NCI-H524 (cell line): ENCODE data around the gene GNAS-AS1.

Experiments
- DNase-seq, 2 experiments: peaks; one replicate each; lab custom pipeline; 2025; lab: John Stamatoyannopoulos, UW

Gene GNAS-AS1

DNA sequence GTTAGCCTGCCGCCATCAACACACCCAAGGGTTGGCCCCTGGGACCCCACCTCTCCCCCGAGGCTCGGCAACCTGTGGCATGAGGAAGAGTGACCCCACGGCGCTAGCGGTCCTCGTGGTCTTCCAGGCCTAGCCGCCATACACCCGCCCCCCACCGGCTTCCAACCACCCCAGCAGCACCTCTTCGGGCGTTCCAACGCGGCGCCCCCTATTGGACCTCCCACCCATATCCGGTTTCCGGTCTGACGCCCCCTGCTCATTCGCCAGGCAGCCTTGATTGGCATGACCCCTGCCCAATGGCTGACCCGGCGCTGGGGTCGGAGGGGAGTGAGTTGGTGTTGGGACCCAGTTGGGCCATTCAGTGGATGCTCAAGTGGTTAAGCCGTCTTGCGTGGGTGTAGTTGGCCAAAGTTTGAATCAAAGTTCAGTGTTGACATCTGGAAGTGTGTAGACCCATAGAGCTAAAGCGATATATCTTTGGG lies at the start of gene GNAS-AS1:
TSS of gene GNAS-AS1 (minus strand) at position 210 of the 482 bp plus-strand sequence.
- DNase-seq = no peak

DNA sequence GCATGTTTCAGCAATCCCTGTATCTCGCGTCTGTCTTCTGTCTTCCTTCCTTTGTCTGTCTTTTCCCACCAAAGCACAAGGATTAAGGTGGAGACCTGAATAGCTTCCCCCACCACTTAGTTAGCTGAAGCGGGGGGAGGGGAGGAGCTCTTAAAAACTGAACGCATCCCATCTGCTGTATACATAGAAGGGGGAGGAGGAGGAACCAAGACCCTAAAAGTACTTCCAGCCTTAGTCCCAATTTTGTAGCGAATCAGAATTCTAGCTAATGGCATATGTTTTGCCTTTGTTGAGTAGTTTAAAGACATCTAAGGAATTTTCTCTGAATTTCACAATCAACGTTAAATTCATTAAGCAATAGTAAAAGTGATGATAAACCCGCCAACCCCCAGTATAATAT lies 49.7 kb upstream of the GNAS-AS1 start:
- peak; percentile 88 to 93 for DNase-seq

DNA sequence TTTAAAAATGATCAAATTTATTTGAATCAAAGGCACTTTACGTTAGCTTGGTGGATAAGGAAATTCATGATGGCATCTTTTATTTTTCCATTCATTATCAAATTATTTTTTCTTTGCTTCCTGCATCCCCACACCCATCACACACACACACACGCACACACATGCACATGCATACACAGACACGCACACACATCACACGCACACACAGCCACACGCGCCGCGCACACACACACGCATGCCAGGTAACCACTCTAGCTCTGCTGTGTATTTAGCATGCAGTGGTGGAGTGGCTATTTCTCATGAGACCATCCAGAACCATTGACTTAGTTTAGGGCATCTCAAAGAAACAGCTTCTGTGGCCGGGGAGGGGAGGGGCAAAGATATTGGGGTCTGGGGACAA lies 48.8 kb upstream of the GNAS-AS1 start:
- no peak for DNase-seq

DNA sequence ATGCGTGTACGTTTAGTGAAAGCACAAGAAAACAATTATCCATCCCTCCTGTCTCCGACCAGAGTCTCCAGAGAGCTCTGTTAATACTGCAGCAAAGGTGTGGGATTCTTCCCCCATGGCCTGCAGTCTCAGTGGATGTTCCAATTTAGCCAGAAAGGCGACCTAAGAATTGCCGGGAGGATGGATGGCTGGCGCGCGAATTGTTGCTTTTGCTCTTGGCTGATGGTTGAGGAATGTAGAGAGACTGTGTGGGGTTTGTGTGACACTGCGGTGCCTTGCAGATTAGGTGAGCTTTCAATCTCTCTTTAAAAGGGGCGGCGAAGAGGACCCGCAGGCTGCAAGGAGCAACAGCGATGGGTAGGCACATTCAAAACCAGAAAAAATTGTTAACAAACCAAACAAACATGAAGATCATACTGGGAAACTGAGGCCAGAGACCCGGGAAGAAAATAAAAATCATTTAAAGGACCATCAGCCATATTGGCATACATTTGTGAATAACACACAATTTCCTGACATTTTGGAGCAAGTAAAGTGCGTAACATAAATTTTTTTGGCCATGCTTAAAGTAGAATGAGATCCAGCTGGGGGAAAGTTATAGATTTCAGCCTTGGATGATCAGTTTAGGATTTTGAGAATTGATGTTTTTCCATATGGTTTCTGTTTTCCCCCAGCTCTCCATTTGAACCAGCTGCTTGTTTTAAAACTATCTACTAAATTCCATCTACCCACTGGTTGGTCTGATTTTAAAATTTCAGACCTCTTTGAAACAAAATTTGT lies 48.1 kb upstream of the GNAS-AS1 start:
- DNase-seq = no peak

DNA sequence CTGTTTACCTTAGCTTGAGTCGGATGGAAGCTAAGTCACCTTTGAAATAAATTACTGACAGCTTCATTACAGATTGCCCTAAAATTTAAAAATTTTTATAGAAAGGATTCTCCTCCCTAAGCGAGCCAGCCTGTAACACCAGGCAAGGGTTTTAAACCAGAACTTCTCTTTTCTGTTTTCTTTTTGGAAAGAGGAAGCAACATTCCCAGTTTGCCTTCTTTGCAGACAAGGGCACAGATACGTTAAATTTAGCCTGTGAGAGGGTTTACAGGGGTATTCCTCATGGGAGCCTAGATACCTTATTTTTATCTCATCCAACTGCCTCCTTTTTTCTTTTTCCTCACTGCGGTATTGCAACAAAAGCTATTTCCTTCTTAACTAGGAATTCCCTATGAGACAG lies 46.8 kb upstream of the GNAS-AS1 start:
- peak in 1 of 2 experiments; percentile 10 for DNase-seq

DNA sequence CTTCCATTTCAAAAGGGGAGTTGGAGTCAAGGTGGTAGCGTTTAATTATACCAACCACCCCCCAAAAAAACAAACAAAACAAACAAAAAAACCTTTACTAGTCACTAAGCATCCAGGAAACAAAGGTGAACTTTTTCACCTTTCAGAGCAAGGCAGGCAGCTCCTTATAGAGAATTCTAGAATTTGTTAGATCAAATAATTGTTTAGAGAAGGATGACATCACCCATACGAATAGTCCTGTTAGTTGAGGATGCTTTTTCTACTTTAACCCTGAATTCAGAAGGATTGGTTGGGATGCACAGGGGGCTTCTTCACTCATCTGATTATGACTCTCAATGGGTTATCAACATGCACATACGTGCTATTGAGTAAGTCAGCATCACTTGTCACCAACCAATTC lies 46.1 kb upstream of the GNAS-AS1 start:
- no peak for DNase-seq

DNA sequence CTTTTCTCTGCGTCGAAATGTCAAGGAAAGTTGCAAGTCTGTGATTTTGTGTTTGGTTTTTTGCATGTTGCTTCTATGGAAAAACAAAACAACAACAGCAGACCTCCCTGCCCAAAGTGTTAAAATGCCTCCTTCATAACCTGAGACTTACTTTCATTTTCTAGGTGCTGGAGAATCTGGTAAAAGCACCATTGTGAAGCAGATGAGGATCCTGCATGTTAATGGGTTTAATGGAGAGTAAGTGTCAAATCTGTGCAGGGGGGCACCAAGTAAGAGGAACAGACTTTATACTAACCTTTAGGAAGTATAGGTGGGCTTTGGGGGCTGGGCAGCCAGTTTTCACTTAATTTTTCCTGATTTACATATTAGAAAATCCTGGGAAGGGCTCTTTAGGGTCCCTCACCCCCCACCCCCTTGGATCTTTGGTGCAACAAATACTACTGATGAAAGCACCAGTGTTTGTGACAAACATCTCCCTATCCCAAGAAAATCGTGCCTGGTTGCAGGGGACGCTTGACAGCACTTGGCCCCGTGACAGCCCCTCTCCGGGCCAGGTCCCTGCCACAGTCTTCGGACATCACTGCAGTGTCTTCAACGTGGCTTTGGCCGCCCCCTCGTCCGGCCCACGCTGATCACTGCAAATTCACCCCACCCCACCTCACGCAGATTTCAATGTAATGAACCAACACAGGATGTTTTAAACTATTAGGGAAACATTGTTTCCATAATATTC lies 44.9 kb upstream of the GNAS-AS1 start:
- DNase-seq = no peak

DNA sequence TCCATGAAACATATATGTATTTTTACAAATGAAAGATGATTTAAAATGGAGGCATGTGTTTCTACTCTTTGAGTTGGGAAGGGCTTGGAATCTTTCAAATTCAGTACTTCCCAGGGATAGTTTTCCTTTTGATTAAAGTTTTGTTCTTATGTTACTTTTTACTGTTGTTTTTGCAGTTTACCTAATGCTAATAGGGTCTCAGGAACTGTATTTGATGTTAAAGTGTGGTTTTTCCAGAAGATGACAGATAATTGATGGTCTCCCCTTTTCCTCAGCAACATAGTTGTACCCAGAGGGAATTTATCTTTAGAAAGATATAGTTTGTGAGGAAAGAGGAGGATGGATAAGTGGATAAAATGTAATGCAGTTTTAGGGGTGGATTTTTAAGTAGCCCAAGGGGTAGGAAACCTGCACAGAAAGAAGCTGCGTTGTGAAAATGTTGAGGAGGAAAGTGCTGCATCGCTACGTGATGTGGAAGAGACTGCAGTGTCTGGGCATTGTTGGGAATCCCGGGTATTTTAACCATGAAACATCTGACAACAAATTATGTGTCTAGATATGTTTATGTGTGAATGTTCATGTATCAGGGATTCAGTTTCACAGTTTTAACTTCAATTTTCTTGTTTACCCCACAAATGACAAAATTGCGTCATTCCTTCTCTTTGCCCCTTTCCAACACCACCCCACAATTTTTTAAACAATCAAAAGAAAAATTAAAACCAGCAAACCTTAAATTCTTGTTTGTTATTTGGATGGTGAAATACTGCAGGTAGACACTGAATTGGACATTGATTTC lies 44.1 kb upstream of the GNAS-AS1 start:
- DNase-seq = no peak

DNA sequence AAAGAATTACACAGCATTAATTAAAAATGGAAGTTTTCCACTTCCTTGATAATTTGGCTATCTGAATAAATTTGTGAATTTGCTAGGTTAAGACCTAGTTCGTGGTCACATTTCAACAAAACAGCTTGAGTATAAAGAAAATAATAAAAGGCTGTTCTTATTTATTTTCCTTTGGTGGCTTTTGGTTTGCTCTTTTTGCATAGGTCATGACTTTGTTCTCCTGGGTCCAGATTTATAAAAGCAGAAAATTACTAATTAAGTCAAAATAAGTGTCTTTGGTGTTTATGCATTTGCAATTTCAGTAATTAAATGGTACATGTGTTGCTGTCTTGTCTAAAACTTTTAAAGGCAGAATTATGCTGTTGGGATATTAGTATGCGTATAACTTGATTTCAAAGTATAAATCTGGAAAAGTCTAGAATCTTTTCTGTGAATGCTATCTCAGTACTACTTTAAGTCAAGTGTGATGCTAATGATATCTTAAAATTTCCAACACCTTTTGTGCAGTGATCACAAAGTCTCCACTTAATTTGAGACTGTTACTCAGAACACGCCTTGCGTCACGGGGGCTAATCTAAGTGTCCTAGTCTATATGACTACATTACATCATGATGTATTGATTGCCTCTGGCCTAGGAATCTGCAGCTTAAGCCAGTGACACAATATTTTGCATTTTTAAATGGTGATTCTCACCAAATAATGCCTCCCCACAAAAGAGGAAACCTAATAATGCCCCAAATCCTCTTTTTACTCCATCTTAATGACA lies 42.8 kb upstream of the GNAS-AS1 start:
- peak in 1 of 2 experiments; percentile 24 for DNase-seq

DNA sequence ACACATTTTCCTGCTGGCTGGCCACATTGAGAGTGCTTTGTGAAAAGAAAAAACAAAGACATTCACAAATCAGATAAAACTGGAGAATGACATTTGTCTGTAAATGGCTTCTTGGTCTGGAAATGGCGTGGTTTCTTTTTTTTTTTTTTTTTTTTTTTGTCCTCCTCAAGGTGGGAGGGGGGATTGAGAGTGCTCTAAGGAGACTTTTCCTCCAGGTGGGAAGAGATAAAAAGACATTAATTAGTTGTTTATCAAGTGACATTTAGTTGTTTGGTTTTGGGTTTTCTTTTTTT lies 42.2 kb upstream of the GNAS-AS1 start:
- DNase-seq = peak in 1 of 2 experiments; percentile 28

DNA sequence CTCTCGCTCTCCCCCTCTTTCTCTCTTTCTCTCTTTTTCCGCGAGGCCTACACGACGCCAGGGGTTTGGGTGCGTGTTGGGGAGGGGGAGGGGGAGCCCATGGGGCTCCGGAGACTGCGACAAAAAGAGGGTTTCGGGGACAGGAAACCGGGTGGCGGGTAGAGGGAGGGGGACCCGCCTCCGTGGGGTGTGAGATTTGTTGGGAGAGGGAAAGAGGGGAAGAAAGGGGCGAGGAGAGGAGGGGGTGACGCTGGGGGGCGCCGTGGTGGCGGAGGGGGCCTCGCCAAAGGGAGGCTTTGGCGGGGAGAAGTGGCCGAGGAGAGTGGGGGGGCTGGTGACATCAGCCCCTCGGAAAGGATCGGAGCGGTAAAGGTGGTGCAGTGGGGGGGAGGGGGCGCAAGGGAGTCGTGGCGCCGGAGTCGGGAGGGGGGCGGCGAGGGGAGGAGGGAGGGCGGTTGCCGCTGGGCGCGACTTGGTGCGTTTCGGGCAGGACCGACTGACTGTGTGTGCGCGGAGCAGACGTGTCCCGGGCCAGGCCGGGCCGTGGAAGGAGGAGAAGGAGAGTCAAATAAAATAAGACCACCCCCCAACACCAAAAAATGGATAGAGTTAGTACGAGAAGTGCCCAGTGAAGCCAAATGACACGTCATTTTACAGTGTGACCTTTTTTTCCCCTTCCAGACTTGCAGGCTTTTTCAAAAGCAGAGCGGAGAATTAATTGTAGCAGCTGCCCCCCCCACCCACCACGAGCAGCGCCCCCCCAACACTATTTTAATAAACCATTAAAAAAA lies 41.6 kb upstream of the GNAS-AS1 start:
- peak; percentile 82 to 84 for DNase-seq

DNA sequence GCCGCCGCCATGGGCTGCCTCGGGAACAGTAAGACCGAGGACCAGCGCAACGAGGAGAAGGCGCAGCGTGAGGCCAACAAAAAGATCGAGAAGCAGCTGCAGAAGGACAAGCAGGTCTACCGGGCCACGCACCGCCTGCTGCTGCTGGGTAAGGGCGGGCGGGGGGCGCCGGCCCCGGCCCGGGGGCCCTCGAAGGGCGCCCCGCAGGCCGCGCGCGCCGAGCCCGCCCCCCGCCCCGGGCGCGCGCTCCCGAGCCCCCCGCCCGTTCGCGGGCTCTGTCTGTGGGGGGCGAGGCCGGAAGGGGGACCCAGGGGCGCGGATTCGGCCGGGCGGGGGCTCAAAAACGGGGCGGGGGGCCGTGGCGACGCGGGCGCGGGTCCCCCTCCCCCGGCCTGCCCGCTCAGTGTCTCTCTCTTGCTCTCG lies 41.0 kb upstream of the GNAS-AS1 start:
- peak in 1 of 2 experiments; percentile 72 for DNase-seq

DNA sequence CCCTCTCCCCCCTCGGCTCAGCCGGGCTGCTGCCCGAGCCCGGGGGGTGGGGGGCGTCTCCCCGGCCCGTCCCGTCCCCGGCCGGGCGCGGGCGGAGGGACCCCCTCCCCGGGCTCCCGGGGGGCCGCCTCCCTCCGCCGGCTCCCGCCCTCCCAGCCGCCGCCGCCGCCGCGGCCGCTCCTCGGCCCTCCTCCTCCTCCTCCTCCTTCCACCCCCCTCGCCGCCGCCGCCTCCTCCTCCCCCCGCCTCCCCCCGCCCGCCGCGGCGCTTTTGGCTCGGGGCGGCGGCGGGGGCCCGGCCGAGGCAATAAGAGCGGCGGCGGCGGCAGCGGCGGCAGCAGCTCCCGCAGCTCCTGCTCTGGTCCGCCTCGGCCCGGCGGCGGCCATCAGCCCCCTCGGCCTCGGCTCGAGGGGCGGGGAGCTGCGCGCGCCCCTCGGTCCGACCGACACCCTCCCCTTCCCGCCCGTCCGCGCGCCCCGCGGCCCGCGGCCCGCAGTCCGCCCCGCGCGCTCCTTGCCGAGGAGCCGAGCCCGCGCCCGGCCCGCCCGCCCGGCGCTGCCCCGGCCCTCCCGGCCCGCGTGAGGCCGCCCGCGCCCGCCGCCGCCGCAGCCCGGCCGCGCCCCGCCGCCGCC lies 40.5 kb upstream of the GNAS-AS1 start:
- DNase-seq = peak; percentile 66 to 67

DNA sequence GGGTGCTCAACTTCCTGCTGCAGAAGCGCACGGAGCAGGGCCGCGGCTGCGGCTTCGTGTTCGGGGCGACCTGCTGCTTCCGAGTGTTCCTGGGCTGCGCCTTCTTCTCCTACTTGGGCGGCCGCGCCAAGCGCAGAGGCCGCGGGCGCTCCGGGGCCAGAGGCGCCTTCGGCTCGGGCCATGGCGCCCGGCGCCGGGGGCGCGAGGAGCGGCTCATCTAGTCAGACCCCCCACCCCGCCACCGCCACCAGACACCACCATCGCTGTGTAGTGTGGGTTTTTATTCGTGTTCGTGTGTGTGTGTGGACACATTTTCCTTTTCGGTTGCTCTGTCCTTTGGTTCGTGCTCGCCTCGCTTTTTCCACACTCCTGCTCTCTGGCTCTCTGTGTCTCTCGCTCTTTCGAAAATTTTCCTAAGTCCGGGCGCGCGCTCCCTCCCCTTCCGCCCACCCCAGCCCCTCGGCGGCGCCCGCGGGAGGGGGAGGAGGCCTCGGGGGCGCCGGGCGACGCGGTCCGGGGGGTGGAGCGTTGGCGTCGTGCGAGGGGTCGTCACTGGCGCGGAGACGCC lies 39.9 kb upstream of the GNAS-AS1 start:
- peak; percentile 75 to 78 for DNase-seq

DNA sequence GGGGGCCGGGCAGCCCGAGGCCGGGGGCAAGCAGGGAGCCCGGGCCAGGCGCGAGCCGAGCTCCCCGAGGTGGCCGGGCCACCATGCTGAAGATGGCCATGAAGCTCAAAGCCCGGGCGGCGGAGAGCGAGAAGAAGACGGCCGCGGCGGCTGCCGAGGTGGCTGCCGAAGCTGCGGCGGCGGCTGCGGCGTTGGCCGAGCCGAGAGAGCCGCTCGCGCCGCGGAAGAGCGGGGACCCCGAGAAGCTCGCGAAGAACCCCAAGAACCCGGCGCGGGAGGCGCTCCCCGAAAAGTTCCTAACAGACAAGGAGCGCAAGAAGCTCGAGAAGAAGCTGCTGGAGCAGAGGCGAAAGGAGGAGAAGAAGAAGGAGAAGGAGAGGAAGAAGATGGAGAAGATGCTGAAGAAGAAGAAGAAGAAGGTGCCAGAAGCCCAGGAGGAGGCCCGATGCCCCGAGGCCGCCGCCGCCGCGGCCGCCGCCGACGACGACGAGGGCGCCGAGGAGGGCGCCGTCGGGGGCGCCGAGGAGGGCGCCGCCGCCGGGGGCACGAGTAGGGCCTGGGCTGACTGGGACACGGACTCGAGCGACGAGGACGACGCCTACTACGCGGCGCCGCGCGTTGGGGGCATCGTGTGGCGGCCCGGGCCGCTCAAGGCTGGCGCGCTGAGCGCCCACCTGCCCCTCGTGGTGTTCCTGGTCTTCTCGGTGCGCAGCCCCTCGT lies 39.3 kb upstream of the GNAS-AS1 start:
- peak in 1 of 2 experiments; percentile 12 for DNase-seq

DNA sequence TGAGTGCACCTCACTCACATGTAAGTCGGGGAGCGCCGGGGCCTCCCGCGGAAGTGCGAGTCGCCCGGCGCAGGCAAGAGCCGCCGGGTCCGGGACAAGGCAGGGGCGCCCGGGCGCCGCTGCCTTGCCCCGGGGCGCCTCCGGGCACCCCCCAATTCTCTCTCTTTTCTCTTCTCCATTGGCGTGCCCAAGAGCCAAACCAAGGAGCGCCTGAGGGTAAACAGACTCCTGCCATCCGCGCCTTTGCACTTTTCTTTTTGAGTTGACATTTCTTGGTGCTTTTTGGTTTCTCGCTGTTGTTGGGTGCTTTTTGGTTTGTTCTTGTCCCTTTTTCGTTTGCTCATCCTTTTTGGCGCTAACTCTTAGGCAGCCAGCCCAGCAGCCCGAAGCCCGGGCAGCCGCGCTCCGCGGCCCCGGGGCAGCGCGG lies 38.6 kb upstream of the GNAS-AS1 start:
- no peak for DNase-seq

DNA sequence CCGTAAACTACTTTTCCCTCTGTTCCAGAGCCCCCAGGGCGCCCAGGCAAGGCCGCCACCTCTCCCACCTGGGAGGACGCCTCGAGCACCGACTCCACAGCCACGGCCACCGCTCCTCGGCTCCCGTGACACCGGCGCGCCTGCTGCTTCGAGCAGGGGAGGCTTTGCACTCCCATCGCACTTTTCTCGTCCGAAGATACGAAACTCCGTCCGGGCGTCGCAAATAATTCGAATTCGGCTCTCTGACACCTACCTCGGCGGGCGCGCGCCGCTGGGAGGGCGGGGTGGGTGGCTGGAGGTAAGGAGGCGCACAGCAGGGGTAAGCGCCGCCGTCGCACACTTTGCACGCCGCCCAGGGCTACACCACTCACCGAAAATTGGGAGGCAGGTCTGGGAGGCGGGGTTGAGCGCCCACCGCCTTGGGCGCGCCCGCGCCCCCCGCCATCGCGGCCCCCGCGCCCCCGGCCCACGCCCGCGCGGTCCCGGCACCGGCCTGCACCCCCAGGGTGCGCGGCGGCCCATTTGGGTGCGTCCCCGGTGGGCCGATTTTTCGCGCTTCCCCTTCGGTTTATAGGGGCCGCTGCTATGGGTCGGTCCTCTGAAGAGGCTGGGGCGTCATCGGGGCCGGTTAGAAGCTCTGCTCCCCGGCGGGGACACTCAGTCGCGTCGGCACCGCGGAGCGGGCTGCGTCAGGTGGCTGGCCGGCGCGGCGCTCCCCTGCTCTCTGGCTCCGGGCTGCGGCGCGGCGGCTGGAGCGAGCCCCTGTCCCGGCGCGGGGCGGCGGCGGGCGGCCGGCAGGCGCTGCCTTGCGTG lies 38.0 kb upstream of the GNAS-AS1 start:
- peak; percentile 55 to 78 for DNase-seq

DNA sequence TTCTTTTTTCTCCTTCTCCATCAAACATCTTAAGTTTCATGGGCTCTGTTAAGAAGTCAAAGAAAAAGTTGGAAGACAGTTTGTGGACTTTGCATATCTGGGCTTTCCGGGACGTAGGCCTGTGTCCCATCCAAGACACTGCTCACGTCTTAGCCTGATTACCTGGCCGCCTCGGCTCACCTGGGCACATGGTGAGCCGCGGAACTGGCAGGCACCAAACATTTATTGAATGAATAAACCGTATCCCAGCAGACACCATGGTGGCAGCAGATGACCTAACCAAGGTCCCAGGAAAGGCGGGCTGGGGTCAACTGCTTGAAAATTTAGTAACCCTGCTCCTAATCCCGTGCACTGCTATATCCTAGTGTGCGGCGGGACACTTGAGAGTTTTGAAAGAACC lies 37.4 kb upstream of the GNAS-AS1 start:
- DNase-seq = no peak

DNA sequence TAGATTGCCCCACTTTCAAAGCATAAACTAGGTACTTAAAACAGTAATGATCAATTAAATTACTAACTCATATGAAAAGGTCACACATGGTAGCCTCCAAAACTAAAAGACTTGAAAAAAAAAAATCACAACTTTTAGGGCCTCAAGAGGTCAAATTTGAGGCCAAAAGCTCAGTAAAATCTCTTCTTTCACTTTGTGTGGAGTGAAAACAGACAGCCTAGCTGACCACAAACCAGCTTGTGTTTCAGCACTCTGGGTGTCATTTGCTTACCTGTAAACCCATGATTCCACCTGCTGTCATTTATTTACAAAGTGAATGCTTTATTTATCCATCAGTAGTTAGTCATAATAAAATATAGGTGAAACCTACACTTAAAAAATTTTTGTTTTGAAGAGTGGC lies 35.8 kb upstream of the GNAS-AS1 start:
- DNase-seq = no peak
